Right lung (tissue), 5 donors: ENCODE data around the gene PKD2. TPM values are rescaled to one million over a fixed set of nuclear protein-coding genes. Genes with fewer than 3 reads are reported as not detected.
"Not testable (repeated sequence)": the region's sequence is repeated elsewhere in the genome, so short reads cannot be mapped to it uniquely, and the experiment has no call there.

Source experiments
- DNase-seq, 2 donors: peaks; one replicate each; pipeline ENCODE4 v3.0.0-alpha.2; 2013
- polyA plus RNA-seq, 5 donors: library from polyadenylated mRNA; unstranded; fragments of 120-200 nt; gene quantifications; one replicate each; pipeline versions ENCODE4 v1.2.1 to v1.2.3, GENCODE V29; 2013; ENCODE audit warnings: inconsistent platforms in 1 of 5, low replicate concordance in 1 of 5; ENCODE audit not compliant: insufficient read length in 5 of 5, insufficient read depth in 1 of 5

PKD2 gene
- polyA plus RNA-seq, 5 donors, result 45.5 to 72.4 (median 64.3) TPM

DNA sequence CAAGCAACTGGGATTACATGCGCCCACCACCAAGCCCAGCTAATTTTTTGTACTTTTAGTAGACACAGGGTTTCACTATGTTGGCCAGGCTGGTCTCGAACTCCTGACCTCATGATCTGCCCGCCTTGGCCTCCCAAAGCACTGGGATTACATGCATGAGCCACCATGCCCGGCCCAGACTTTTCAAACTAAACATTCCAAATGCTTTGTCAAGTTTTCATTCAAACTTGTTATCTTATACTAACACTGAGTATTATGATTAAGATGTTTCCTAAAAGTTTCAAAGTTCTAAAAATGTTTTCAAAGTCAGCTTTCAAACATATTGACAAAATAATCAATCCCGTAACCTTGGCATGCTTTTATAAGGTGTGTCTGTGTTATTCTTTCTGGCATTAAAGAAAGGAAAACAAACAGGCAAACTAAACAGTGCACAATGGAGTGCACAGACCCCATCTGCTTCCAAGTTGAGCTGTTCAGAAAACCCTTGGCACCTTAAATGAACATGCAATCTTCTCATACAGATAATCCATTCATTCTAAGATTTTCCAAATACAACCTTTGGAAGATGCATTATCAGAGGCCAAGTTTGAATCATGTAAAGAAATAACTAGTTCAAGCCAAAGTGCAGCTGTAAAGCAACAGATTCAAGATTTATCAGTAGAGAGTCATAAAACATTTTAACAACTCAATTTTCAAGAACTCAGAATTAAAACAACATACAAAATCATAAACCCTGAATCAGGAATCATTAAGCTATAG is 101.9 kb downstream of the PKD2 start:
- DNase-seq, result no peak

DNA sequence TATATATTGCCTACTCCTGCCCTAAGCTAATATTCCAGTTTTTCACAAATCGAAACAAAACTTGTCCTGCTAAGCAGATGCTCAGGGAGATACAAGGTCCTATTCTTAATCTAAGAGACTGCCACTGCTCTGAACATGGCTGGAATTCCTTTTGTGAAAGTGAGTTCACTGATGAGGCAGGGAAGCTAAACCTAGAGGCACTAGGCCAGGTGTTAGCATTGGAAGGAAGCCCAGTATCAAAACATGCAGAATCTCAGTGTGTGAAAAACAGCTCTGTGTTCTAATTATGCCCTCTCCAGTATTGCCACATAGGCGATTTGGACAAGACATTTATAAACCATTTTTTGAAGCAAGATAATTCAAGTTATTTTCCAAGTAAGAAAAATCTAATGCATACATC is 103.4 kb downstream of the PKD2 start:
- DNase-seq, result no peak

DNA sequence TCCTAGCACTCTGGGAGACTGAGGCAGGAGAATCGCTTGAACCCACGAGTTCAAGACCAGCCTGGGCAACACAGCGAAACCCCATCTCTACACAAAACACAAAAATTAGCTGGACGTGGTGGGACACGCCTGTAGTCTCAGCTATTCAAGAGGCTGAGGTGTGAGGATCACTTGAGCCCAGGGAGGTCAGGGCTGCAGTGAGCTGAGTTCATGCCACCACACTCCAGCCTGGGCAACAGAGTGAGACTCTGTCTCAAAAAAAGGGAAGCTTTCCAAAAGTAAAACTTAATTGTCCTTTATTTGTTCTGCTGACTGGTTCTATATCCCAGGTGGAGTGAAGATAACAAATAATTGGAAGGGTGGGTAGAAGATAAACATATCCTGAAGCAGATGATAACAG is 105.4 kb downstream of the PKD2 start:
- DNase-seq, result no peak

DNA sequence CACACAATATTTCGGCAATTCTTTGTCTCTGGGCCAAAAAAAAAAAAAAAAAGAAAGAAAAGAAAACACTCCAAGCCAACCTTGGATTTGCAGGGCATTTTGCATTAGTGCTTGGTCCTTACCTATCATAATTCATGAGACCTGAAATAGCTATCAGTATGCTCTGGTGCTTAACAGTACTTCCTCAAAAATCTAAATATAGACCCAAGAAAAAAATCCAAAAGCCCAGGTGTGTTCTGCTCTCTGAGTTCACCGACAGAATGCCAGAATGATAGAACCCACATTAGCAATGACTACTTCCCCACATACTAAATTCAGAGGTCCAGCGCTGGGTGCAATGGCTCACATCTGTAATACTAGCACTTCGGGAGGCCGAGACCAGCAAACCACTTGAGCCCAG is 108.2 kb downstream of the PKD2 start:
- no peak for DNase-seq

DNA sequence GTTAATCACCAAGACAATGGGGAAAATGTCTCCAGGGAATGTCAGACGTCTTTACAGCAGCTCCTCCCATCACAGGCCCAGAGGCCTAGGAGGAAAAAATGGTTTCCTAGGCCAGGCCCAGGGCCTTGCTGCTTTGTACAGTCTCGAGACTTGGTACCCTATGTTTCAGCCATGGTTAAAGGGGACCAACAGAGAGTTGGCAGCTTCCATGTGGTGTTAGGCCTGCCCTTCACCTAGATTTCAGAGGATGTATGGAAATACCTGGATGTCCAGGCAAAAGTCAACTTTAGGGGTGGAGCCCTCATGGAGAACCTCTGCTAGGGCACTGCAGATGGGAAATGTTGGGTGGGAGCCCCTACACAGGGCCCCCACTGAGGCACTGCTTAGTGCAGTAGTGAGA is 112.5 kb downstream of the PKD2 start:
- no peak for DNase-seq

DNA sequence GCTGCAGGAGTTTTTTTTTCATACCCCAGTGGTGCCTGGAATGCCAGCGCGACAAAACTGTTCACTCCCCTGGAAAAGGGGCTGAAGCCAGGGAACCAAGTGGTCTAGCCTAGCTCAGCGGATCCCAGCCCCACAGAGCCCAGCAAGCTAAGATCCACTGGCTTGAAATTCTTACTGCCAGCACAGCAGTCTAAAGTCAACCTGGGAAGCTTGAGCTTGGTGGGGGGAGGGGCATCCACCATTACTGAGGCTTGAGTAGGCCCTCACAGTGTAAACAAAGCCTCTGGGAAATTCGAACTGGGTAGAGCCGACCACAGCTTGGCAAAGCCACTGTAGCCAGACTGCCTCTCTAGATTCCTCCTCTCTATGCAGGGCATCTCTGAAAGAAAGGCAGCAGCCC is 114.8 kb downstream of the PKD2 start:
- not testable (repeated sequence) for DNase-seq

Other genes starting within 250 kb of the PKD2 start
- gene IBSP, start 208.1 kb upstream of the PKD2 start, polyA plus RNA-seq, result under 1 TPM in 4 of 5 donors, not detected in 1; 0.08 to 0.30 (median 0.17) TPM
- under 1 TPM; 0.15 to 0.90 (median 0.49) TPM for gene MEPE, start 174.7 kb upstream of the PKD2 start, polyA plus RNA-seq
- 100 to 1,000 TPM in 2 of 5 donors, 10 to 100 TPM in 3; 48.2 to 249 (median 91.3) TPM for gene SPP1, start 31.9 kb upstream of the PKD2 start, polyA plus RNA-seq
- gene ABCG2, start 151.0 kb downstream of the PKD2 start, polyA plus RNA-seq, result 10 to 100 TPM; 10.5 to 24.4 (median 19.3) TPM